Neutrophil (primary cell): ENCODE results near the gene IMPG2.

Experiments
- H3K27ac ChIP-seq: fragments of 200-600 bp; sonication (generic); 2 replicates; pipeline ENCODE4 v1.5.1; 2016; ENCODE audit warnings: mild to moderate bottlenecking, moderate library complexity
- H3K27me3 ChIP-seq: fragments of 200-600 bp; sonication (generic); 2 replicates; pipeline ENCODE4 v1.6.0; 2016; ENCODE audit warnings: mild to moderate bottlenecking
- H3K36me3 ChIP-seq: fragments of 200-600 bp; sonication (generic); 2 replicates; pipeline ENCODE4 v1.5.1; 2017
- H3K4me1 ChIP-seq, 2 experiments: fragments of 200-600 bp in 1 of 2; sonication (generic) in 1 of 2; 1 replicate in 1 of 2; 2 replicates in 1 of 2; pipeline versions ENCODE4 v1.5.1 to v1.6.1; 2013 to 2016; ENCODE audit warnings: low read depth in 1 of 2, low read length in 1 of 2, mild to moderate bottlenecking in 1 of 2, moderate library complexity in 1 of 2; ENCODE audit not compliant: control insufficient read depth in 1 of 2, insufficient read depth in 1 of 2
- H3K4me3 ChIP-seq, 2 experiments: fragments of 200-600 bp in 1 of 2; sonication (generic) in 1 of 2; 1 replicate in 1 of 2; 2 replicates in 1 of 2; pipeline ENCODE4 v1.5.1; 2013 to 2016; ENCODE audit warnings: low read depth in 1 of 2, low read length in 1 of 2, mild to moderate bottlenecking in 1 of 2, moderate library complexity in 1 of 2
- H3K9me3 ChIP-seq: fragments of 200-600 bp; sonication (generic); 2 replicates; pipeline ENCODE4 v1.5.1; 2016
- TF ChIP-seq, protein P1 (sequence below): fragments of 200-600 bp; sonication (generic); IDR thresholded peaks from 2 replicates; pipeline ENCODE4 v1.5.1; 2016; ENCODE audit warnings: antibody characterized with exemption

IMPG2 gene

DNA sequence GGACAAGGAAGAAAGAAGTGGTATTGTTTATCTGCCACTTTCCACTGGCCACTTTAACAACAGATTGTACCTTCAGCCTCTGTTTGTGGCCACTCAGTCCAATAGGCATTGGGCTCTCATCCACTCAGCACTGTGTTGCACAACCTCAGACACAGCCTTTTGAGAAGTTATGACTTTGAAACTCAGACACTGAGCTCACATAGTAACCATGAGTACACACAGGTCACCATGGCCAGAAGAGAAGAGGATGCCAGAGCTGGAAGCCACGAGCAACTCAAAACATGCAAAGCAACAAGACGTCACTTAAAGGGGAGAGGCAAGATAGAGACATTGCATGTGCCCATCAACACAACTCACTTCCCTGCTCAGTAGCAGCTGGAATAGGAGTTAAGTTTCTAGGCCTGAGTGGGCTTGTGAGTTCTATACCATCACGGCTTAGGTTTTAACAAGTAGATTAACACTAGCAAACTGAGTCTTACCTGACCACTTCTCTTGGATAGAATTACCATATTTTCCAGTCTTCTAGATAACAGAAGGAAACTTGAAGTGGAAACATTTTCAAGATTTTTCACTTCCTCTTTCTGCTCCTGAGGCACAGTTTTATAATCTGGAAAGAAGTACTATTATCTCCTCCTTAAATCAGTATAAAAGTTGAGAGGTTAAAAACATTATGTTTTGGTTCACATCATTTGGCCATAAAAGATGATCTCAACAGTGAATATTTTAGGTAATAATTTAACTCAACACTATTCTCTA is 103.5 kb downstream of the IMPG2 start:
- TF ChIP-seq, protein P1, sequence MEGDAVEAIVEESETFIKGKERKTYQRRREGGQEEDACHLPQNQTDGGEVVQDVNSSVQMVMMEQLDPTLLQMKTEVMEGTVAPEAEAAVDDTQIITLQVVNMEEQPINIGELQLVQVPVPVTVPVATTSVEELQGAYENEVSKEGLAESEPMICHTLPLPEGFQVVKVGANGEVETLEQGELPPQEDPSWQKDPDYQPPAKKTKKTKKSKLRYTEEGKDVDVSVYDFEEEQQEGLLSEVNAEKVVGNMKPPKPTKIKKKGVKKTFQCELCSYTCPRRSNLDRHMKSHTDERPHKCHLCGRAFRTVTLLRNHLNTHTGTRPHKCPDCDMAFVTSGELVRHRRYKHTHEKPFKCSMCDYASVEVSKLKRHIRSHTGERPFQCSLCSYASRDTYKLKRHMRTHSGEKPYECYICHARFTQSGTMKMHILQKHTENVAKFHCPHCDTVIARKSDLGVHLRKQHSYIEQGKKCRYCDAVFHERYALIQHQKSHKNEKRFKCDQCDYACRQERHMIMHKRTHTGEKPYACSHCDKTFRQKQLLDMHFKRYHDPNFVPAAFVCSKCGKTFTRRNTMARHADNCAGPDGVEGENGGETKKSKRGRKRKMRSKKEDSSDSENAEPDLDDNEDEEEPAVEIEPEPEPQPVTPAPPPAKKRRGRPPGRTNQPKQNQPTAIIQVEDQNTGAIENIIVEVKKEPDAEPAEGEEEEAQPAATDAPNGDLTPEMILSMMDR, result no peak
- Histone ChIP-seq H3K4me1 (no peaks in the 10 kb centered on the region), H3K36me3 (no peaks in the 10 kb centered on the region), H3K4me3 (no peak overlapping the region), H3K27ac (no peak overlapping the region), H3K9me3 (no peaks in the 10 kb centered on the region), H3K27me3 (no peaks in the 10 kb centered on the region)

GRCh38 chr3:101212730-101213129 is 107.6 kb downstream of the IMPG2 start:
- H3K9me3 ChIP-seq, result no peaks in the 10 kb centered on the region
- H3K36me3 ChIP-seq, result no peaks in the 10 kb centered on the region
- TF ChIP-seq, protein P1, result no peak
- no peak overlapping the region for H3K27ac ChIP-seq
- no peak overlapping the region for H3K4me3 ChIP-seq
- no peaks in the 10 kb centered on the region for H3K4me1 ChIP-seq
- no peaks in the 10 kb centered on the region for H3K27me3 ChIP-seq

DNA sequence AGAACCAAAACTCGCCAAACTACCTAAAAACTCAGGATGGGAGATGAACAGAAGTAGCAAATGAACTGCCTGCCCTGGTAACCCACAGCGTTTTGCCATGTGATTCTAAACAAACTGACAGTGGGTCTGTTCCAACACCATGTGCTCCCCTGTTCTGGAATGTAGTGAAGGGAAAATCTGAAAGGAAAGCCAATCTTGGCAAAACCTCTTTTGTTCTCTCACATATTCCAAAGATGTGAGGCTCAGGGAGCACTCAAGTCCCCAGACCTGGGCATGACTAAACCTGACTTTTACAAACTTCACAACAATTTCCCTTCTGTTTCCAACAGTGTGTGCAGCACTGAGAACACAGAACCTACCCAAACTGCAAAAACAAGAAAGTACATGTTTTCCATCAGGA is 116.1 kb downstream of the IMPG2 start:
- Histone ChIP-seq H3K36me3 (no peaks in the 10 kb centered on the region), H3K9me3 (no peaks in the 10 kb centered on the region)

GRCh38 chr3:101203411-101203810 is 117.0 kb downstream of the IMPG2 start:
- TF ChIP-seq, protein P1, result no peak

More for the DNA sequence above, 116.1 kb downstream of the IMPG2 start:
- TF ChIP-seq, protein P1, result no peak
- no peaks in the 10 kb centered on the region for H3K4me1 ChIP-seq
- H3K27me3 ChIP-seq, result no peaks in the 10 kb centered on the region
- no peak overlapping the region for H3K27ac ChIP-seq
- no peak overlapping the region for H3K4me3 ChIP-seq

DNA sequence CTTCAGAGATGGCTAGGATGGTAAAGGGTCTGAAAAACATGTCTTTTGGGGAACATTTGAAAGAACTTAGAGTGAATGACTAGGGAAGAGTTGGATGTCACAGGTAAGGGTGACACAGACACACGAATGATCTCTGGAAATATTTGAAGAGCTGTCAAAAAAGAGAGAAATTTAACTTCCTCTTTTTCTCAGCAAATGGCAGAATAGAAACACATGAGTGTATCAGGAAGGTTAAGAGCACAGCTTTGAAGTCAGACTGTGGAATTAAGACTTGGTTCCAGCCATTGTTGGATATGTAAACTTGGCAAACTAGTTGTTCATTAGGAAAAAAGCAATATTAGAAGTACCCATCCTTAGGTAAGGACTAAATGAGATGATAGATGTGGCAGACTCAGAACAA is 117.7 kb downstream of the IMPG2 start:
- Histone ChIP-seq H3K27me3 (no peaks in the 10 kb centered on the region), H3K4me1 (no peaks in the 10 kb centered on the region), H3K9me3 (no peaks in the 10 kb centered on the region), H3K27ac (no peak overlapping the region), H3K4me3 (no peak overlapping the region), H3K36me3 (no peaks in the 10 kb centered on the region)
- TF ChIP-seq, protein P1, result no peak

More at GRCh38 chr3:101203411-101203810, 117.0 kb downstream of the IMPG2 start:
- H3K4me1 ChIP-seq, result no peaks in the 10 kb centered on the region
- H3K36me3 ChIP-seq, result no peaks in the 10 kb centered on the region
- no peak overlapping the region for H3K4me3 ChIP-seq
- no peaks in the 10 kb centered on the region for H3K27me3 ChIP-seq
- H3K9me3 ChIP-seq, result no peaks in the 10 kb centered on the region
- no peak overlapping the region for H3K27ac ChIP-seq
